Epithelial cell of esophagus (primary cell): ENCODE results near the gene PLEKHG5.

Experiments used
- DNase-seq: peaks from one replicate; pipeline ENCODE4 v3.0.0; 2010; ENCODE audit warnings: low read depth
- H3K4me3 ChIP-seq: 2 replicates; pipeline ENCODE4 v1.5.1; 2011; ENCODE audit warnings: mild to moderate bottlenecking, low read length, control low read depth
- TF ChIP-seq, protein P1 (sequence below): IDR thresholded peaks from 2 replicates; pipeline ENCODE4 v1.5.1; 2011; ENCODE audit warnings: low read depth, mild to moderate bottlenecking, low read length, control low read depth, inconsistent platforms; ENCODE audit not compliant: insufficient read depth; ENCODE audit errors: missing control alignments

The PLEKHG5 gene

DNA sequence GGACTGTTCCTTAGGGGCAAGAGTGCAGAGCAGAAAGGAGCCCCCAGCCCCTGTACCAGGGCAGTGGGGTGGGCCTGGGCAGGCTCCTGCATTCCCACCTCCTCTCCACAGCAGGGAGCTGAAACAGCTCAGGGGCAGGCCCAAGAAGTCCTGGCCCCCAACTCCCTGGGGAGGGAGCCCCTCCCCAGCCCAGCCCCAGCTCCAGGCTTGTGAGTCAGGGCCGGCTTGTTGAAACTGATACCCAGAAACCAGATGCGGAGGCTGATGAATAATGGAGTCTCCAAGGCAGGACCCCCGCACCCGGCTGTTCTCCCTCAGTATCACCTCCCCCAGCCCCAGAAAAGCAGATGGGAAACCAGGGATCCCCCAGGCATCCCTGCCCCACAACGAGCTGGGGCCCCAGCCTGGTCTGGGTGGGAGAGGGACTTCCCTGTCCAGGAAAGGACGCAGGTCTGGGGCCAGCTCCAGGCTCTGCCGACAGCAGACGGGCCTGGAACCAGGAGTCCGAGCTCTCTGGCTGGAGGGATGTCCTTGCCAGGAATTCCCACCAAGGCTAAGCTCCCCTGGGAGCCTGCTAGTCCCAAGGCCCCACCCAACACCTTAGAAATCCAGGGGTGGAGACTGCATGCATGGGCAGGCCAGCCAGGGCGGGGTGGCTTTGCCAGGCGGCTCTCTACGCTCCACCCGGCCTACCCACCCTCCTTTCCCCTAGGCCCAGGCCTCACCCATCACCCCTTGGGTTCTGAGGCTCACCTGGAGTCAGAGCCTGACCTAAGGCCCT, 2.7 kb downstream of the PLEKHG5 start:
- H3K4me3 ChIP-seq = peak overlapping the region; percentile 99
- TF ChIP-seq, protein P1, sequence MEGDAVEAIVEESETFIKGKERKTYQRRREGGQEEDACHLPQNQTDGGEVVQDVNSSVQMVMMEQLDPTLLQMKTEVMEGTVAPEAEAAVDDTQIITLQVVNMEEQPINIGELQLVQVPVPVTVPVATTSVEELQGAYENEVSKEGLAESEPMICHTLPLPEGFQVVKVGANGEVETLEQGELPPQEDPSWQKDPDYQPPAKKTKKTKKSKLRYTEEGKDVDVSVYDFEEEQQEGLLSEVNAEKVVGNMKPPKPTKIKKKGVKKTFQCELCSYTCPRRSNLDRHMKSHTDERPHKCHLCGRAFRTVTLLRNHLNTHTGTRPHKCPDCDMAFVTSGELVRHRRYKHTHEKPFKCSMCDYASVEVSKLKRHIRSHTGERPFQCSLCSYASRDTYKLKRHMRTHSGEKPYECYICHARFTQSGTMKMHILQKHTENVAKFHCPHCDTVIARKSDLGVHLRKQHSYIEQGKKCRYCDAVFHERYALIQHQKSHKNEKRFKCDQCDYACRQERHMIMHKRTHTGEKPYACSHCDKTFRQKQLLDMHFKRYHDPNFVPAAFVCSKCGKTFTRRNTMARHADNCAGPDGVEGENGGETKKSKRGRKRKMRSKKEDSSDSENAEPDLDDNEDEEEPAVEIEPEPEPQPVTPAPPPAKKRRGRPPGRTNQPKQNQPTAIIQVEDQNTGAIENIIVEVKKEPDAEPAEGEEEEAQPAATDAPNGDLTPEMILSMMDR = no peak
- peak; percentile 98 for DNase-seq

DNA sequence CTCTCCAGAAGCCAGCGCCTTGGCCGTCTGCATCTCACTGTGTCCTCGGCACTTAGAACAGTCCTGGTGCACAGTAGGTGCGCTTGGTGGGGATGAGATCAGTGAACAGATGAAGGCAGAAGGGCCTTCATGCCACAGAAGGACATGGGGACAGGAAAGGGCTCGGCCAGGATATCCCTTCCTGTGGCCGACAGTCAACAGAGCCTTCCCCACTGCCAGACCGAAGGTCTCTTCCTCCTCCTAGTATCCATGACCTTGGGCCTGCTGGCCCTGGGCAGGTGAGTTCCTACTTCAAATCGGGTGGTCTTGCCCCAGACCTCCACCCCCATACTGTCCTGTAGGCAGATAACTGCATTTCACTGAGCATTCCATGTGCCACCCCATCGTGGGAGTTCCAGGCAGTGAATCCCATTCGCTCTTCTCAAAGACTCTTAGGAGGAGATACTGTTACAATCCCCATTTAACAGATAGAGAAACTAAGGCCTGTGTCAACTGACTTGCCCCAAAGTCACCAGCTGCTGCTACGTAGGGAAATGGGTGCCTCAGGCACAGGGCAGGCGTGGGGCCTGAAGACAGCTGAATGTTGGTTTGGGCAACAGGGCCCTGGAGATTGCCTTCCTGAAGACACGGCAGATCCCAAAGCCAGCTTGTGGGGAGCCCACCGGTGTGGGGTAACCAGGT, 3.5 kb downstream of the PLEKHG5 start:
- H3K4me3 ChIP-seq = no peak overlapping the region
- TF ChIP-seq, protein P1 = no peak

DNA sequence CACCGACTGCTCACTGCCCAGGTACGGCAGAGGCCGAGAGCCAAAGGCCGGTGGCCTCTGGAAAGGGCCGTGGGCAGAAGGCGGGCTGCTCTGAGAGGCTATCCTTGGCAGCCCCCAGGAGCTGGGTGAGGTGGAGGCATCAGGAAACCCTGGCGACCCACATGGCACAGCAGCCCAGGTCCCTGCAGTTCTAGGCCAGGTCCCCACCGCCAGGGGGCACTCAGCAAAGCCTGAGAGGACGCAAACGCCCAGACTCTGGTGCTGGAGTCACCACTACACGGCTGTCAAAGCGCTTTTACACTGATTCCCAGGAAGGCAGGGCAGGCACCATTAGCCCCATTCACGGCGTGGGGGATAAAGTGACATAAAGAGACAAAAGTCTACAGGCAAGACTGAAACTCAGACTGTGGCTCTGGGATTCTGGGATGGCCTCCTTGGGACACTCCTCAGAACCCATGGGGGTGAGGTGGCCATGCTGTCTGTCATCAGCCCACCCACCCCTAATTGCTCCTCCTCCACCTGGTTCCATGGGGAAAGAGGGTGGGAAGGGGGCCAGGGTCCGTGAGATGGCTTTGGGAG, 4.9 kb downstream of the PLEKHG5 start:
- peak; percentile 90 for DNase-seq
- H3K4me3 ChIP-seq = peak overlapping the region; percentile 57
- TF ChIP-seq, protein P1 = peak; percentile 92

More for the DNA sequence above, 3.5 kb downstream of the PLEKHG5 start:
- DNase-seq = no peak

DNA sequence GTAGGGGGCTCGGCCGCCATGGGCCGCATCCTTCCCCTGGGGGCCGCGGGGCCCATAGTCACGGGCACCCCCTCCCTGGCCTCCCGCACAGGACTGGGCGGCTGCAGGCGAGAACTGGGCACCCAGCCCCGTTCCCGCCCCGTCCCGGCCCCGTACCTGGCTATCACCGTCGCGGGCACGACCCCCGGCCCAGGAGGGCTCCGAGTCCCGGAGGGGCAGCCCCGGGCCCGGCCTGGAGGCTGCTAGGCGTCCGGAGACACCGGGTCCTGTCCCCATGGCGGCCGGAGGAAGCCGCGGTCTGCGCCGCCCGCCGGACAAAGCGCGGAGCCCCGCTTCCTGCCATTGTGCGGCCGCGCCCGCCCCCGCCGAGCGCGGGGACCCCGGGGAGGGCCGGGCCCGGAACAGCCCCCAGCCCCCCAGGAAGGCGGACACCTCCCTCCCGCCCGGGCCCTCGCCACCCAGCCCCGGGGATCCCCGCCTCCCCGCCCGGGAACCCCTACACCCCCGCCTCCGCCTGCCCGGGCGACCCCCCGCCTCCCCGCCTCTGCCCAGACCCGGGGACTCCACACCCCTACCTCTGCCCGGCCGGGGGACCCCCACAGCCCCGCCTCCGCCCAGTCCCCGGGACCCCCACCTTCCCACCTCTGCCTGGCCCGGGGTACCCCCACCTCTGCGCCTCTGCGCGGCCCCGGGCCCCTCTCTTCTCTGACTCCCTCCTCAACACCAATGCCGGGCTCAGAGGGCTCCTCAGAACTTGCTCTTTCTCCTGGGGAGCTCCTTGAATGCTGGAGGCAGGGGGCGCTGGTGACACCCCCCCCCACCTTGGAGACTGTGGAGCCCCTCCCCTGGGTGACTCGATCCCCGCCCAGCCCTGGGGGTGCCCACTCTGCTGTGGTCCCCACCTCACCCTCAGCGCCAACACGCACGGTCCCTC, 6.0 kb downstream of the PLEKHG5 start:
- H3K4me3 ChIP-seq = peak overlapping the region; percentile 57
- DNase-seq = peak; percentile 31
- TF ChIP-seq, protein P1 = no peak

DNA sequence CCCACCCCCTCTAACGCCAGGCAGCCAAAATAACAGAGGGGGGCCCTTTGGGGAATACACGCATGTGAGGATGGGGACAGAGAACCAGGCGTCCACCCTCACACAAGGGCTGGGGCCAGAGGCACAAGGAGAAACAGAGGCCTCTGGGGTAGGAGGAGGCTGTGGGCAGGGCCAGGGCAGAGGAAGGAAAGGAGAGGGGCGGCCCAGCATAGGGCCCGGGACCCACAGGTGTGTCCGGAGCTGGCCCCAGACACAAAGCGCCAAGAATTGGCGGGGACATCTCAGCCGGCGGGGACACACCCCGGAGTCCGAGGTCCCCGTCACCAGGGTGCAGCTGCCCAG, 6.7 kb downstream of the PLEKHG5 start:
- TF ChIP-seq, protein P1 = no peak
- DNase-seq = no peak
- H3K4me3 ChIP-seq = peak overlapping the region; percentile 57

DNA sequence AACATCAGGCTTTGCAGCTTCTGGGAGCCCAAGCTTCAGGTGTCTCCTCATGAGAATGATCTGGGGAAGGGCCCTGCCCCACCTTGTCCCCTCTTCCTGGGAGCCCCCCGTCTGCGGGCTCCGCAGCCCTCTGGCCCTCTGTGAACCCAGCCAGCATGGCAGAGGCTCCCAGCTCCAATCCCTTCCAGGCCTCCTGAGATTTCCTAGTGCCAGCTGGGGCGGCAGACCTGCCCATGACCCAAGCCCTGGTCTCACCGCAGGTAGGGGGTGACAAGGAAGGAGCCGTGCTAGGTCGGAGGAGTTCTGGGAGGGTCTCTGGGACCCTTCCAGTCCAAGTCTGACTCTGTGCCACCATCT, 7.7 kb downstream of the PLEKHG5 start:
- DNase-seq = no peak
- TF ChIP-seq, protein P1 = no peak
- H3K4me3 ChIP-seq = no peak overlapping the region
